Fibroblast of skin of scalp (primary cell): ENCODE results near the gene KANTR. TPM values are rescaled to one million over a fixed set of nuclear protein-coding genes. Genes with fewer than 3 reads are reported as not detected.

Experiments used
- DNase-seq: peaks from one replicate; pipeline ENCODE4 v3.0.0-alpha.2; 2013
- polyA plus RNA-seq, 2 experiments: library from polyadenylated mRNA; unstranded; fragments of 120-200 nt; gene quantifications; one replicate each; pipeline ENCODE4 v1.2.1, GENCODE V29; 2013; ENCODE audit not compliant: insufficient read length in 2 of 2

The KANTR gene
- 2.6 TPM for polyA plus RNA-seq (2013, experiment 1 of 2; ENCODE audit: insufficient read length)
- polyA plus RNA-seq (2013, experiment 2 of 2; ENCODE audit: insufficient read length), result 3.4 TPM

GRCh38 chrX:53093748-53094581, at the start of gene KANTR:
Gene KANTR, plus strand, starts transcription at chrX:53094142. Its CDS starts 30,131 bp downstream, at chrX:53124273.
- peak; percentile 95 for DNase-seq

- DNase-seq, result no peak
These were observed 48.9 kb upstream of the KANTR start for GRCh38 chrX:53044995-53045394.

GRCh38 chrX:53047228-53047627, 46.7 kb upstream of the KANTR start:
- peak; percentile 22 for DNase-seq

- peak; percentile 80 for DNase-seq
These were observed 45.5 kb upstream of the KANTR start, which contains the start of gene GPR173 for GRCh38 chrX:53048169-53049126. Gene GPR173, plus strand, starts transcription at chrX:53048789. Its CDS starts 27,833 bp downstream, at chrX:53076622.

- DNase-seq, result no peak
These were observed 44.8 kb upstream of the KANTR start for GRCh38 chrX:53049127-53049517.

- no peak for DNase-seq
These were observed 43.1 kb upstream of the KANTR start for GRCh38 chrX:53050841-53051240.

GRCh38 chrX:53055244-53055849, 38.6 kb upstream of the KANTR start:
- DNase-seq, result no peak

GRCh38 chrX:53056292-53056691, 37.6 kb upstream of the KANTR start:
- DNase-seq, result no peak

GRCh38 chrX:53065104-53065503, 28.8 kb upstream of the KANTR start:
- DNase-seq, result no peak

GRCh38 chrX:53071064-53071463, 22.9 kb upstream of the KANTR start:
- no peak for DNase-seq

- peak; percentile 49 for DNase-seq
These were observed 22.1 kb upstream of the KANTR start for GRCh38 chrX:53071604-53072417.

- no peak for DNase-seq
These were observed 21.4 kb upstream of the KANTR start for GRCh38 chrX:53072418-53073114.

GRCh38 chrX:53073115-53073586, 20.8 kb upstream of the KANTR start:
- DNase-seq, result no peak

- no peak for DNase-seq
These were observed 18.9 kb upstream of the KANTR start for GRCh38 chrX:53075011-53075410.

GRCh38 chrX:53076671-53077070, 17.3 kb upstream of the KANTR start:
- no peak for DNase-seq

GRCh38 chrX:53077207-53078197, 16.4 kb upstream of the KANTR start:
- no peak for DNase-seq

GRCh38 chrX:53078943-53079342, 15.0 kb upstream of the KANTR start:
- DNase-seq, result no peak

- peak; percentile 23 for DNase-seq
These were observed 13.0 kb upstream of the KANTR start for GRCh38 chrX:53080628-53081580.
